CD4-positive, alpha-beta T cell treated with Interleukin-4 for 1 hour (primary cell): ENCODE data around the gene TERT.

ENCODE experiments used
- DNase-seq, 2 donors: peaks; one replicate each; pipeline ENCODE4 v3.0.0-alpha.2; 2020 to 2022

TERT gene

GRCh38 chr5:1255081-1255561, 39.7 kb downstream of the TERT start:
- DNase-seq = peak; percentile 45 to 63

GRCh38 chr5:1254196-1254595, 40.7 kb downstream of the TERT start:
- no peak for DNase-seq

- no peak for DNase-seq
Observed at GRCh38 chr5:1253456-1254105, 41.3 kb downstream of the TERT start.

GRCh38 chr5:1252681-1253080, 42.2 kb downstream of the TERT start:
- DNase-seq = no peak

GRCh38 chr5:1251678-1252580, 42.9 kb downstream of the TERT start:
- no peak for DNase-seq

GRCh38 chr5:1249366-1250280, 45.2 kb downstream of the TERT start:
- DNase-seq = no peak

GRCh38 chr5:1247811-1248210, 47.1 kb downstream of the TERT start:
- DNase-seq = no peak

GRCh38 chr5:1246711-1247431, 48.0 kb downstream of the TERT start:
- no peak for DNase-seq

- no peak for DNase-seq
Observed at GRCh38 chr5:1245905-1246576, 48.8 kb downstream of the TERT start.

GRCh38 chr5:1244976-1245375, 49.9 kb downstream of the TERT start:
- DNase-seq = no peak

- DNase-seq = no peak
Observed at GRCh38 chr5:1244255-1244654, 50.6 kb downstream of the TERT start.

GRCh38 chr5:1243487-1244130, 51.3 kb downstream of the TERT start:
- DNase-seq = no peak

- no peak for DNase-seq
Observed at GRCh38 chr5:1242733-1243486, 52.0 kb downstream of the TERT start.

GRCh38 chr5:1241509-1242080, 53.3 kb downstream of the TERT start:
- DNase-seq = no peak

GRCh38 chr5:1240496-1241260, 54.2 kb downstream of the TERT start:
- DNase-seq = no peak

- DNase-seq = no peak
Observed at GRCh38 chr5:1239505-1240251, 55.2 kb downstream of the TERT start.

GRCh38 chr5:1235838-1236237, 59.0 kb downstream of the TERT start:
- DNase-seq = no peak

GRCh38 chr5:1235379-1235778, 59.5 kb downstream of the TERT start:
- no peak for DNase-seq

- DNase-seq = no peak
Observed at GRCh38 chr5:1232780-1233179, 62.1 kb downstream of the TERT start.
